ENCODE measurements around the gene CDH23. TPM values are rescaled to one million over a fixed set of nuclear protein-coding genes. Genes with fewer than 3 reads are reported as not detected.
A peak's percentile ranks its signal among the peaks of the same experiment; 100 is the strongest.

CDH23 gene
- total and polyA plus RNA-seq, 9 of the 15 experiments (the other 6 are each of a cell fraction or from before 2014, with no cell fraction given) = 0.18 to 1.2 (median 0.47) TPM

DNA sequence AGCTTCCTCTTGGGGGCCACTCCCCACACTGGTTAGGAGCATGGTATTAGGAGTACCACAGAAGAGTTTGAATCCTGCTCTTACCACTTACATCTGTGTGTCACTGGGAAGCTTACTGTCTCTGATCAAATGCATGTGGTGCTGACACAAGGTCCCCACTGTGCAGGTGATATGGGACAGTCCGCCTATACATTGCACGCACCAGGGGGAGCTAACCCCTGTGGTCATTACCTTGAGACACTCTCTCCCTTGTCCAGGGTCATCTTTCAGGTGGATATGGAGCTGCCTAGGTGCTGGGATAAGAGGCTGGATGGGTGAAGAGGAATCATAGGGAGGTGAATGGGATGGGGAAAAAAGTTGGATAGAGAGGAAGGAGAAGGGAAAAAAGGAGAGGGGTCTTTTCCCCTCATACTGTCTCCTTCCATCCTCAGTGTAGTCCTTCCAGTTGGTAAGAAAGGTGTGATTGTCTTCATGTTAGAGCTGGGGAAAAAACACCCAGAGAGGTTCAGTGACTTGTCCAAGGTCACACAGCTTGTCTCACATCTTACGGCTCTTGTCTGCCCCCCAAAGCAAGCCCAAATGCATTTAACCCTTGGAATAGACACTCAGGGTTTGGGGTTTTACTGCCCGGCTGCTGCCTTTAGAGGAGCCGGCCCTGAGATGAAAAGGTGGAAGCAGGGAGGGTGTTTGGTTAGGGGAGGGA, 125.9 kb downstream of the CDH23 start:
- WGBS (ENCODE audit: insufficient coverage, low coverage, missing lambda C conversion rate) = 0% methylated on average over 5 of the region's 5 CpGs
- H3K4me2 ChIP-seq (ENCODE audit: insufficient read depth, low read length) = no peak overlapping the region
- in situ Hi-C loops (cut with MboI) = no loop called here
- no peak overlapping the region for H3K27ac ChIP-seq (ENCODE audit: extremely low read depth, low read depth, low read length)
- ChIA-PET POLR2A (interaction anchor here (0.6 to 1.4 kb wide), 7 partner anchors 15 to 105 kb away, joined by 3 to 4 read pairs (median 3); no protein-coding TSS in a partner anchor), CTCF (ENCODE audit: low intra/inter-chr PET ratio) (no interaction called here)
- no peaks in the 10 kb centered on the region for H3K36me3 ChIP-seq (ENCODE audit: control insufficient read depth, insufficient read depth, low read length)
- H4K20me1 ChIP-seq (replicated peaks; ENCODE audit: control insufficient read depth, insufficient read depth, low read length) = 0 out of 2 replicates have a peak, but pooled peaks cover 8% of the 10 kb centered on the region
- no peaks in the 10 kb centered on the region for H3K9me3 ChIP-seq (replicated peaks; ENCODE audit: control insufficient read depth, insufficient read depth, low read depth, low read length)
- H3K27me3 ChIP-seq (ENCODE audit: control insufficient read depth in 2 of 2, insufficient read depth in 2 of 2, low read length in 2 of 2) = peaks cover 45 to 86% of the 10 kb centered on the region in 2 experiments
- peak in 3 of 4 experiments; percentile 36 to 46 (median 42) for DNase-seq (ENCODE audit: extremely low read depth in 1 of 4, low spot score in 3 of 4)
- peaks cover 0 to 5% of the 10 kb centered on the region in 2 experiments; a peak in 1 of 5 replicates for H3K4me1 ChIP-seq (replicated peaks in 1 of 2; ENCODE audit: control insufficient read depth in 2 of 2, insufficient read depth in 2 of 2, low read length in 2 of 2)
- peak; percentile 56 for FAIRE-seq
- no peak overlapping the region for H3K4me3 ChIP-seq
- no peak overlapping the region for H2AFZ ChIP-seq (ENCODE audit: low read depth, low read length)
- H3K79me2 ChIP-seq (ENCODE audit: control insufficient read depth, insufficient read depth, low read length) = no peaks in the 10 kb centered on the region
- ATAC-seq = peak; percentile 82
- H3K9ac ChIP-seq (ENCODE audit: insufficient read depth in 1 of 2, low read depth in 2 of 2, low read length in 2 of 2) = no peak overlapping the region
- BruUV-seq (replicated peaks) = no TSS peak
- intact Hi-C loops (cut with micrococcal nuclease) = no loop called here
- no peaks in the 10 kb centered on the region for H3K9me1 ChIP-seq (ENCODE audit: control insufficient read depth, insufficient read depth, low read length)
- TF ChIP-seq CBX3 (IDR thresholded peaks at IDR 0.05; ENCODE audit: borderline replicate concordance in 1 of 2, low read length in 2 of 2) (no peak), KAT7 (CRISPR knock-in tag; IDR thresholded peaks at IDR 0.05; ENCODE audit: borderline replicate concordance) (no peak), SP2 (IDR thresholded peaks at IDR 0.05; ENCODE audit: extremely low read depth, low read depth, low read length, poor library complexity, severe bottlenecking) (peak; percentile 21), ZNF212 (CRISPR knock-in tag; IDR thresholded peaks at IDR 0.05) (no peak), HNRNPH1 (optimal IDR thresholded peaks at IDR 0.05; ENCODE audit: low read depth, low read length) (no peak)
- TF ChIP-seq, protein P1, sequence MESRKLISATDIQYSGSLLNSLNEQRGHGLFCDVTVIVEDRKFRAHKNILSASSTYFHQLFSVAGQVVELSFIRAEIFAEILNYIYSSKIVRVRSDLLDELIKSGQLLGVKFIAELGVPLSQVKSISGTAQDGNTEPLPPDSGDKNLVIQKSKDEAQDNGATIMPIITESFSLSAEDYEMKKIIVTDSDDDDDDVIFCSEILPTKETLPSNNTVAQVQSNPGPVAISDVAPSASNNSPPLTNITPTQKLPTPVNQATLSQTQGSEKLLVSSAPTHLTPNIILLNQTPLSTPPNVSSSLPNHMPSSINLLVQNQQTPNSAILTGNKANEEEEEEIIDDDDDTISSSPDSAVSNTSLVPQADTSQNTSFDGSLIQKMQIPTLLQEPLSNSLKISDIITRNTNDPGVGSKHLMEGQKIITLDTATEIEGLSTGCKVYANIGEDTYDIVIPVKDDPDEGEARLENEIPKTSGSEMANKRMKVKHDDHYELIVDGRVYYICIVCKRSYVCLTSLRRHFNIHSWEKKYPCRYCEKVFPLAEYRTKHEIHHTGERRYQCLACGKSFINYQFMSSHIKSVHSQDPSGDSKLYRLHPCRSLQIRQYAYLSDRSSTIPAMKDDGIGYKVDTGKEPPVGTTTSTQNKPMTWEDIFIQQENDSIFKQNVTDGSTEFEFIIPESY (CRISPR knock-in tag; IDR thresholded peaks at IDR 0.05) = peak; percentile 73; the same call in 1 of the 2 replicates
- TF ChIP-seq, protein P2, sequence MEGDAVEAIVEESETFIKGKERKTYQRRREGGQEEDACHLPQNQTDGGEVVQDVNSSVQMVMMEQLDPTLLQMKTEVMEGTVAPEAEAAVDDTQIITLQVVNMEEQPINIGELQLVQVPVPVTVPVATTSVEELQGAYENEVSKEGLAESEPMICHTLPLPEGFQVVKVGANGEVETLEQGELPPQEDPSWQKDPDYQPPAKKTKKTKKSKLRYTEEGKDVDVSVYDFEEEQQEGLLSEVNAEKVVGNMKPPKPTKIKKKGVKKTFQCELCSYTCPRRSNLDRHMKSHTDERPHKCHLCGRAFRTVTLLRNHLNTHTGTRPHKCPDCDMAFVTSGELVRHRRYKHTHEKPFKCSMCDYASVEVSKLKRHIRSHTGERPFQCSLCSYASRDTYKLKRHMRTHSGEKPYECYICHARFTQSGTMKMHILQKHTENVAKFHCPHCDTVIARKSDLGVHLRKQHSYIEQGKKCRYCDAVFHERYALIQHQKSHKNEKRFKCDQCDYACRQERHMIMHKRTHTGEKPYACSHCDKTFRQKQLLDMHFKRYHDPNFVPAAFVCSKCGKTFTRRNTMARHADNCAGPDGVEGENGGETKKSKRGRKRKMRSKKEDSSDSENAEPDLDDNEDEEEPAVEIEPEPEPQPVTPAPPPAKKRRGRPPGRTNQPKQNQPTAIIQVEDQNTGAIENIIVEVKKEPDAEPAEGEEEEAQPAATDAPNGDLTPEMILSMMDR (IDR thresholded peaks at IDR 0.05 in 2 of 3, conservative IDR thresholded peaks at IDR 0.05 in 1 of 3; ENCODE audit: insufficient read depth in 2 of 3, low read depth in 1 of 3, low read length in 3 of 3) = peak; percentile 21 to 56 (median 42); a peak in 3 of 6 replicates
- TF ChIP-seq, protein P3, sequence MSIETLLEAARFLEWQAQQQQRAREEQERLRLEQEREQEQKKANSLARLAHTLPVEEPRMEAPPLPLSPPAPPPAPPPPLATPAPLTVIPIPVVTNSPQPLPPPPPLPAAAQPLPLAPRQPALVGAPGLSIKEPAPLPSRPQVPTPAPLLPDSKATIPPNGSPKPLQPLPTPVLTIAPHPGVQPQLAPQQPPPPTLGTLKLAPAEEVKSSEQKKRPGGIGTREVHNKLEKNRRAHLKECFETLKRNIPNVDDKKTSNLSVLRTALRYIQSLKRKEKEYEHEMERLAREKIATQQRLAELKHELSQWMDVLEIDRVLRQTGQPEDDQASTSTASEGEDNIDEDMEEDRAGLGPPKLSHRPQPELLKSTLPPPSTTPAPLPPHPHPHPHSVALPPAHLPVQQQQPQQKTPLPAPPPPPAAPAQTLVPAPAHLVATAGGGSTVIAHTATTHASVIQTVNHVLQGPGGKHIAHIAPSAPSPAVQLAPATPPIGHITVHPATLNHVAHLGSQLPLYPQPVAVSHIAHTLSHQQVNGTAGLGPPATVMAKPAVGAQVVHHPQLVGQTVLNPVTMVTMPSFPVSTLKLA (conservative IDR thresholded peaks at IDR 0.05) = no peak
- TF ChIP-seq, protein P4, sequence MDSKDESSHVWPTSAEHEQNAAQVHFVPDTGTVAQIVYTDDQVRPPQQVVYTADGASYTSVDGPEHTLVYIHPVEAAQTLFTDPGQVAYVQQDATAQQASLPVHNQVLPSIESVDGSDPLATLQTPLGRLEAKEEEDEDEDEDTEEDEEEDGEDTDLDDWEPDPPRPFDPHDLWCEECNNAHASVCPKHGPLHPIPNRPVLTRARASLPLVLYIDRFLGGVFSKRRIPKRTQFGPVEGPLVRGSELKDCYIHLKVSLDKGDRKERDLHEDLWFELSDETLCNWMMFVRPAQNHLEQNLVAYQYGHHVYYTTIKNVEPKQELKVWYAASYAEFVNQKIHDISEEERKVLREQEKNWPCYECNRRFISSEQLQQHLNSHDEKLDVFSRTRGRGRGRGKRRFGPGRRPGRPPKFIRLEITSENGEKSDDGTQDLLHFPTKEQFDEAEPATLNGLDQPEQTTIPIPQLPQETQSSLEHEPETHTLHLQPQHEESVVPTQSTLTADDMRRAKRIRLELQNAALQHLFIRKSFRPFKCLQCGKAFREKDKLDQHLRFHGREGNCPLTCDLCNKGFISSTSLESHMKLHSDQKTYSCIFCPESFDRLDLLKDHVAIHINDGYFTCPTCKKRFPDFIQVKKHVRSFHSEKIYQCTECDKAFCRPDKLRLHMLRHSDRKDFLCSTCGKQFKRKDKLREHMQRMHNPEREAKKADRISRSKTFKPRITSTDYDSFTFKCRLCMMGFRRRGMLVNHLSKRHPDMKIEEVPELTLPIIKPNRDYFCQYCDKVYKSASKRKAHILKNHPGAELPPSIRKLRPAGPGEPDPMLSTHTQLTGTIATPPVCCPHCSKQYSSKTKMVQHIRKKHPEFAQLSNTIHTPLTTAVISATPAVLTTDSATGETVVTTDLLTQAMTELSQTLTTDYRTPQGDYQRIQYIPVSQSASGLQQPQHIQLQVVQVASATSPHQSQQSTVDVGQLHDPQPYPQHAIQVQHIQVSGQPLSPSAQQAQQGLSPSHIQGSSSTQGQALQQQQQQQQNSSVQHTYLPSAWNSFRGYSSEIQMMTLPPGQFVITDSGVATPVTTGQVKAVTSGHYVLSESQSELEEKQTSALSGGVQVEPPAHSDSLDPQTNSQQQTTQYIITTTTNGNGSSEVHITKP (IDR thresholded peaks at IDR 0.05; ENCODE audit: partially characterized antibody) = peak; percentile 59
